ENCODE data around the gene GLA.
A peak's percentile ranks its signal among the peaks of the same experiment; 100 is the strongest.

Gene GLA

GRCh38 chrX:101385795-101386541, 21.8 kb downstream of the GLA start, which contains the start of gene BTK:
Gene BTK (minus strand): TSS chrX:101386191. CDS start chrX:101375284, 10,907 bp downstream.
- peaks cover 73% of the 10 kb centered on the region for H3K79me2 ChIP-seq (ENCODE audit: control insufficient read depth, low read length)

GRCh38 chrX:101385026-101385684, 22.6 kb downstream of the GLA start:
- Histone ChIP-seq H3K9me3 (ENCODE audit: control insufficient read depth, insufficient read depth, low read length) (no peaks in the 10 kb centered on the region), H3K4me1 (ENCODE audit: control insufficient read depth, low read length) (peaks cover 44% of the 10 kb centered on the region), H3K27ac (ENCODE audit: low read depth, low read length) (peak overlapping the region; percentile 87), H4K20me1 (ENCODE audit: control insufficient read depth, insufficient read depth, low read depth, low read length) (no peaks in the 10 kb centered on the region), H3F3A (ENCODE audit: control insufficient read depth, insufficient read depth) (no peaks in the 10 kb centered on the region), H3K27me3 (ENCODE audit: control insufficient read depth, low read length) (no peaks in the 10 kb centered on the region), H3K4me2 (ENCODE audit: low read length) (peak overlapping the region; percentile 93), H3K79me2 (ENCODE audit: control insufficient read depth, low read length) (peaks cover 69% of the 10 kb centered on the region), H3K9me2 (replicated peaks; ENCODE audit: control insufficient read depth, low read length) (no peaks in the 10 kb centered on the region), H3K4me3 (ENCODE audit: low read length) (peak overlapping the region; percentile 98), H3K36me3 (ENCODE audit: control insufficient read depth, low read length) (peaks cover 24% of the 10 kb centered on the region)
- TF ChIP-seq EZH2phosphoT487 (IDR thresholded peaks at IDR 0.05; ENCODE audit: borderline replicate concordance, low read length) (no peak), CTCF (IDR thresholded peaks at IDR 0.05; ENCODE audit: low read depth, low read length, poor library complexity, severe bottlenecking) (no peak)

More at GRCh38 chrX:101385795-101386541, 21.8 kb downstream of the GLA start, which contains the start of gene BTK:
- no peaks in the 10 kb centered on the region for H3K27me3 ChIP-seq (ENCODE audit: control insufficient read depth, low read length)
- peaks cover 46% of the 10 kb centered on the region for H3K4me1 ChIP-seq (ENCODE audit: control insufficient read depth, low read length)
- H4K20me1 ChIP-seq (ENCODE audit: control insufficient read depth, insufficient read depth, low read depth, low read length) = no peaks in the 10 kb centered on the region
- H3F3A ChIP-seq (ENCODE audit: control insufficient read depth, insufficient read depth) = 0 out of 2 replicates have a peak, but pooled peaks cover under 1% of the 10 kb centered on the region
- H3K9me3 ChIP-seq (ENCODE audit: control insufficient read depth, insufficient read depth, low read length) = no peaks in the 10 kb centered on the region
- H3K4me3 ChIP-seq (ENCODE audit: low read length) = peak within 1 kb of the TSS; percentile 98
- TF ChIP-seq CTCF (IDR thresholded peaks at IDR 0.05; ENCODE audit: low read depth, low read length, poor library complexity, severe bottlenecking) = no peak
- TF ChIP-seq EZH2phosphoT487 (IDR thresholded peaks at IDR 0.05; ENCODE audit: borderline replicate concordance, low read length) = no peak
- no peaks in the 10 kb centered on the region for H3K9me2 ChIP-seq (replicated peaks; ENCODE audit: control insufficient read depth, low read length)
- peaks cover 26% of the 10 kb centered on the region for H3K36me3 ChIP-seq (ENCODE audit: control insufficient read depth, low read length)
- peak within 1 kb of the TSS; percentile 93 for H3K4me2 ChIP-seq (ENCODE audit: low read length)
- H3K27ac ChIP-seq (ENCODE audit: low read depth, low read length) = peak within 1 kb of the TSS; percentile 87

- Histone ChIP-seq H3F3A (ENCODE audit: control insufficient read depth, insufficient read depth) (no peaks in the 10 kb centered on the region), H3K9me2 (replicated peaks; ENCODE audit: control insufficient read depth, low read length) (no peaks in the 10 kb centered on the region), H3K27me3 (ENCODE audit: control insufficient read depth, low read length) (no peaks in the 10 kb centered on the region), H3K4me2 (ENCODE audit: low read length) (peak overlapping the region; percentile 93), H4K20me1 (ENCODE audit: control insufficient read depth, insufficient read depth, low read depth, low read length) (no peaks in the 10 kb centered on the region), H3K36me3 (ENCODE audit: control insufficient read depth, low read length) (peaks cover 31% of the 10 kb centered on the region), H3K27ac (ENCODE audit: low read depth, low read length) (peak overlapping the region; percentile 87), H3K4me3 (ENCODE audit: low read length) (peak overlapping the region; percentile 98), H3K79me2 (ENCODE audit: control insufficient read depth, low read length) (peaks cover 72% of the 10 kb centered on the region), H3K4me1 (ENCODE audit: control insufficient read depth, low read length) (peaks cover 41% of the 10 kb centered on the region), H3K9me3 (ENCODE audit: control insufficient read depth, insufficient read depth, low read length) (no peaks in the 10 kb centered on the region)
- TF ChIP-seq CTCF (IDR thresholded peaks at IDR 0.05; ENCODE audit: low read depth, low read length, poor library complexity, severe bottlenecking) = no peak
- TF ChIP-seq EZH2phosphoT487 (IDR thresholded peaks at IDR 0.05; ENCODE audit: borderline replicate concordance, low read length) = no peak
Measured at GRCh38 chrX:101383679-101384205, 24.0 kb downstream of the GLA start.
